Measurements from ENCODE around the gene GATB.

DNA sequence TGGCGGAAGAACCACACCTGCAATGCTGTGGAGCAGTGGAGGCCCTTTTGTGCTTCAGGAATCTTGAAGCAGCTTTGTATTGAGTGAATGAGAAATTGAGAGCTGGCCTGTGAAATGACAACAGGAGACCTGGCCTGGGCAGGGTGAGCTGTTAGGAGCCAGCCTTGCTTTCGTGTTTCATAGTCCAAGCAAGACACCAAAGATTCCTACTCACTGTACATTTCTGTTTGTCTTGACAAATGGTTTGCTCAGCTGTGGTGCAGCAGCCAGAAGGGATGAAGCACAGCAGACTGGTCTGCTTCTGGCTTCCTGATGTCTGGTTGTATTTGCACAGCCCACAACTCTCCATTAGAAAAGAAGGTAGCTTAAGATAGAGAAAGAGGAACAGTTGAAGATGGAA lies 96.5 kb downstream of the GATB start:
- TF ChIP-seq, protein P1, sequence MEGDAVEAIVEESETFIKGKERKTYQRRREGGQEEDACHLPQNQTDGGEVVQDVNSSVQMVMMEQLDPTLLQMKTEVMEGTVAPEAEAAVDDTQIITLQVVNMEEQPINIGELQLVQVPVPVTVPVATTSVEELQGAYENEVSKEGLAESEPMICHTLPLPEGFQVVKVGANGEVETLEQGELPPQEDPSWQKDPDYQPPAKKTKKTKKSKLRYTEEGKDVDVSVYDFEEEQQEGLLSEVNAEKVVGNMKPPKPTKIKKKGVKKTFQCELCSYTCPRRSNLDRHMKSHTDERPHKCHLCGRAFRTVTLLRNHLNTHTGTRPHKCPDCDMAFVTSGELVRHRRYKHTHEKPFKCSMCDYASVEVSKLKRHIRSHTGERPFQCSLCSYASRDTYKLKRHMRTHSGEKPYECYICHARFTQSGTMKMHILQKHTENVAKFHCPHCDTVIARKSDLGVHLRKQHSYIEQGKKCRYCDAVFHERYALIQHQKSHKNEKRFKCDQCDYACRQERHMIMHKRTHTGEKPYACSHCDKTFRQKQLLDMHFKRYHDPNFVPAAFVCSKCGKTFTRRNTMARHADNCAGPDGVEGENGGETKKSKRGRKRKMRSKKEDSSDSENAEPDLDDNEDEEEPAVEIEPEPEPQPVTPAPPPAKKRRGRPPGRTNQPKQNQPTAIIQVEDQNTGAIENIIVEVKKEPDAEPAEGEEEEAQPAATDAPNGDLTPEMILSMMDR (conservative IDR thresholded peaks at IDR 0.05 in 1 of 2, IDR thresholded peaks at IDR 0.05 in 1 of 2; ENCODE audit: low read depth in 1 of 2, low read length in 2 of 2): no peak
- TF ChIP-seq EZH2 (IDR thresholded peaks at IDR 0.05; ENCODE audit: low read length, missing control alignments): no peak

Measured in fibroblast of lung (primary cell).